Stimulated activated CD8-positive, alpha-beta memory T cell treated with anti-CD3 and anti-CD28 coated beads, Interleukin-12 subunit alpha, Interleukin-12 subunit beta, amount 100 ng/mL, for 24 hours (primary cell): ENCODE measurements around the gene TAS2R13.

Experiments
- DNase-seq: peaks from one replicate; pipeline ENCODE4 v3.0.0-alpha.2; 2020; ENCODE audit errors: extremely low read depth

TAS2R13 gene, protein sequence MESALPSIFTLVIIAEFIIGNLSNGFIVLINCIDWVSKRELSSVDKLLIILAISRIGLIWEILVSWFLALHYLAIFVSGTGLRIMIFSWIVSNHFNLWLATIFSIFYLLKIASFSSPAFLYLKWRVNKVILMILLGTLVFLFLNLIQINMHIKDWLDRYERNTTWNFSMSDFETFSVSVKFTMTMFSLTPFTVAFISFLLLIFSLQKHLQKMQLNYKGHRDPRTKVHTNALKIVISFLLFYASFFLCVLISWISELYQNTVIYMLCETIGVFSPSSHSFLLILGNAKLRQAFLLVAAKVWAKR

DNA sequence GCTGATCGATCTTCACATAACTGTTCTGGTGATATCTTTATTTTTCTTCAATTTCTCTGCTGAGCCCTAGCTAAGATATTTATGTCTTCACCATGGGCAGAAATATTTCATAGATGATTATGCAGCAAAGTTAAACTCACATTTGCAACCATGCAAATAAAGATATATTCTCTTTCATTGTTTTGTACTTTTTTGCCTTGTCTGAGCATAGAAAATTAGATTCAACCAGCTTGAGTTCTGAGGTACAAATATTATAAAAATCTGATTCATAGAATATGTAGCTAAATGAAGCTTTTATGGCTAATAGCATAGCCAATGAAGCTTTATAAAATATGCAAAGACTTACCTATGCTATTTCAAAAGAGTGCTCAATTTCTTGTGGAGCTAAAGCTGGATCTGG lies at the start of gene TAS2R13:
TAS2R13 (minus strand) TSS at position 101 of the 400 bp plus-strand sequence. CDS start 264 bp downstream, outside the sequence.
- DNase-seq: no peak

DNA sequence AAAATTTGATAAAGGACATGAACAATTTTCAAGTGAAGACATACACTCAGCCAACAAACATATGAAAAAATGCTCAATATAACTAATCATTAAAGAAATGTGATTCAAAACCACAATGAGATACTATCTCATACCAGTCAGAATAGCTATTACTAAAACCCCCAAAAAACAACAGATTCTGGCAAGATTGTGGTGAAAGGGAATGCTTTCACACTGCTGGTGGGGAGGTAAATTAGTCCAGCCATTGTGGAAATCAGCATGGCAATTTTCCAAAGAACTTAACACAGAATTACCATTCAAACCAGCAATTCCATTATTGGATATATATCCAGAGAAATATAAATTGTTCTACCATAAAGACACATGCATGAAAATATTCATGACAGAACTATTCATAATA lies 48.4 kb upstream of the TAS2R13 start:
- DNase-seq: no peak

DNA sequence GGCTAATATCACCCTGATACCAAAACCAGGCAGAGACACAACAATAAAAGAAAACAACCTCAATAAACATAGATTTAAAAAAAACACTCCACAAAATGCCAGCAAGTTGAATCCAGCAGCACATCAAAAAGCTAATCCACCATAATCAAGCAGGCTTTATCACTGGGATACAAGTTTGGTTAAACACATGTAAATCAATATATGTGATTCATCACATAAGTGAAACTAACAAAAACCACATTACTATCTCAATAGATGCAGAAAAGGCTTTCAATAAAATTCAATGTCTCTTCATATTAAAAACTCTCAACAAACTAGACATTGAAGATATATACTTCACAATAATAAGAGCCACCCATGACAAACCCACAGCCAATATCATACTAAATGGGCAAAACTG lies 46.7 kb upstream of the TAS2R13 start:
- no peak for DNase-seq

DNA sequence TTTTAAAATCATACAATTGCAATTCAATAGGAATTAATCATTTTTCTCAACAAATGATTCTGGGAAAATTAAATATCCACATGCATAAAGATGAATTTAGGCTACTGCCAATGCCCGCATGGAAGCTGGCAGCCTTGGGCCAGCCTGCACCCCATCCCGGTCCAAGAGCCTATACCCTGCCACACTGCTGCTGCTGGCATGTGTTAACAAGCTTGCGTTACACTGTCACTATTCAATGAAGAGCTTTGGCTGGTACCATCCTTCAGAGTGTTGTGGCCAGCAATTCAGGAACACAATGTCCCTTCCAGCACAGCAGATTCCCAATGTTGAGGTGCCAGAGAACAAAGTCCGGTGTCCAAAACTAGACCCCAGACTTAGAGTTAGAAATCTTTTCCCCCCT lies 43.3 kb upstream of the TAS2R13 start:
- no peak for DNase-seq

DNA sequence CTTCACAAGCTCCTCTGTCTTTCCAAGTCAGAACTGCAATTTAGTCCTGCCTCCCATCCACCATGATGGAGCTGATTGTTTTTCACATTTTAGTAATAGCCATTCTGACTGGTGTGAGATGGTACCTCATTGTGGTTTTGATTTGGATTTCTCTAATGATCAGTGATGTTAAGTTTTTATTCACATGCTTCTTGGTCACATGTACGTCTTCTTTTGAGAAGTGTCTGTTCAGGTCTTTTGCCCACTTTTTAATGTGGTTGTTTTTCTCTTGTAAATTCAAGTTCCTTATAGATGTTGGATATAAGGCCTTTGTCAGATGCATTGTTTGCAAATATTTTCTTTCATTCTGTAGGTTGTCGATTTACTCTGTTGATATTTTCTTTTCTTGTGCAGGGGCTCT lies 33.8 kb upstream of the TAS2R13 start:
- no peak for DNase-seq

DNA sequence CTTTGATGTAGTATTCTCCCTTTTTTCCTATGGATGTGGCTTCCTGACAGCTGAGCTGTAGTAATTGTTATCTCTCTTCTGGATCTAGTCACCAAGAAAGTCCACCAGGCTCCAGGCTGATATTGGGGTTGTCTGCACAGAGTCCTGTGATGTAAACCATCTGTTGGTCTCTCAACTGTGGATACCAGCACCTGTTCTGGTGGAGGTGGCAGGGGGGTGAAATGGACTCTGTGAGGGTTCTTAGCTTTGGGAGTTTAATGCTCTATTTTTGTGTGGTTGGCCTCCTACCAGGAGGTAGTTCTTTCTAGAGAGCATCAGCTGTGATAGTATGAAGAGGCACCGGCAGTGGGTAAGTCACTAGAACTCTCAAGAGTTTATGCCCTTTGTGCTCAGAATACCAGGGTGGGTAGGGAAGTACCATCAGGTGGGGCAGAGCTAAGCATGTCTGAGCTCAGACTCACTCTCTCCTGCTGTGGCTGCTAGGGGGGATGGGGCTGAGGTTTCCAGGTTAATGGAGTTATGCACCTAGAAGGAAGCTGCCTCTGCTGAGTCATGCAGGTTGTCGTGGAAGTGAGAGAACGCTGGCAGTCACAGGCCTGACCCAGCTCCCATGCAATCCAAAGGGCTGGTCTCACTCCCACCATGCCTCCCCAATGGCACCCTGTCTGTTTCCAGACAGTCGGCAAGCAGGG lies 32.7 kb upstream of the TAS2R13 start:
- no peak for DNase-seq

DNA sequence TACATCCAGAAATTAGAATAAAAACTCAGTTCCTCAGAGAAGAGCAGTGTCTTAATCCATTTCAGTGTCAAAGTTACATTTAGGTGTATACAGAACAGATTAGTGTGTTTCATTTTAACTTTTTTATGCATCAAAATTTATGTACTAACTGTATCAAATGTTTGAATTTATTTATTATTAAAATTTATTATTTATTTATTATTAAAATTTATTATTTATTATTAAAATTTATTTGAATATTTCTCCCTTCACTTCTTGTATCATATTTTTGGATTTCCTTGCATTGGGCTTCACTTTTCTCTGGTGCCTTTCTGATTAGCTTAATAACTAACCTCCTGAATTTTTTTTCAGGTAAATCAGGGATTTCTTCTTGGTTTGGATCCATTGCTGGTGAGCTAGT lies 32.0 kb upstream of the TAS2R13 start:
- no peak for DNase-seq

DNA sequence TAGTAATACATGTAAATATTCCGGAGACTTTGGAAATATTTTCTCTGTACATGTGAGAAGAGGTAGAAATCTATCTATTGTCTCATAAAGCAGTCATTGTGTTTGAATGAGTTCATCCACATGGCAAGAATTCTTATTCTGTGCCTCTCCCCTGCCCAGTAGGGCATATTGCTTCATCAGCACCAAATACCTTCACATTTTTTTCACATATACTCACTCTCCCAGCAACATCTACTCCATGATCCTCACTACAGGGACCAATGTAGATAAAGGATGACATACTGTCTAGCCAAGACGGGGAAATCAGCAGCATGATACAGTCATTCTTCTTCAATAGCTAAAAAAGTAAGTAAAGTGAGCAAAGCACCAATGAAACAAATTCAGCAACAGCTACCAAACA lies 31.0 kb upstream of the TAS2R13 start:
- no peak for DNase-seq

DNA sequence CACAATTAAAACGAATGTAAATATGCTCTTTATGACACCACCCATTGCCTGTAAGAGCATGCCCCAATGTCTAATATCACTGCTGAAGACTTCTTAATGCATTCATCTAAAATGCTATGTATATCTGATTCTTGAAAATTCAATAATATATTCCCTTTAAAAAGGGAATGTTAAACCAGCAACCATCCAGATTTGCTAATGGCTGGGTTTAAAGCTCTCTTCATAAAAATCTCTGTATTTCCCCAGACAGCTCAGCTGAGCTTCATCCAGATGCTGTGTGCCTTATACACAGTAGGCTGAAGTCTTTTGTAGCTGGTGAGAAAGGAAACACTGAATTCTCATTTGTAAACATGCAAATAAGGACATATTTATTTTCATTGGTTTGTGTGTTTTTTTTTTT lies 29.8 kb upstream of the TAS2R13 start, which contains the start of gene TAS2R14:
TAS2R14 (minus strand) TSS at position 101 of the 400 bp plus-strand sequence; CDS start at position 45, 56 bp downstream.
- DNase-seq: no peak

DNA sequence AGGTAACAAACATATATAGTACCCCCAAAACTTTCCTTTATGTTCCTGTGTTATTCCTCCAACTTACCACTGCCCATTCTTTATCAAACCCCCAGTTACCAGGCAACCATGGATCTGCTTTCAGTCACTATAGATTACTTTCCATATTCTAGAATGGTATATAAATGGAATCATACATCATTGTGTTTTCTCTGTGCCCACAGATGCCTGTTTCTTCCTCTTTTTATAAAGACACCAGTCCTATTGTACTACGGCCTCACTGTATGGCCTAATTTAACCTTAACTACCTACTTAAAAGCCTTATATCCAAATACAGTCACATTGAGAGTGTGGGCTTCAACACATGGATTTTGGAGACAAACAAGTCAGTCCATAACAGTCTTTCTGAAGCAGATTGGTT lies 27.1 kb upstream of the TAS2R13 start:
- no peak for DNase-seq

DNA sequence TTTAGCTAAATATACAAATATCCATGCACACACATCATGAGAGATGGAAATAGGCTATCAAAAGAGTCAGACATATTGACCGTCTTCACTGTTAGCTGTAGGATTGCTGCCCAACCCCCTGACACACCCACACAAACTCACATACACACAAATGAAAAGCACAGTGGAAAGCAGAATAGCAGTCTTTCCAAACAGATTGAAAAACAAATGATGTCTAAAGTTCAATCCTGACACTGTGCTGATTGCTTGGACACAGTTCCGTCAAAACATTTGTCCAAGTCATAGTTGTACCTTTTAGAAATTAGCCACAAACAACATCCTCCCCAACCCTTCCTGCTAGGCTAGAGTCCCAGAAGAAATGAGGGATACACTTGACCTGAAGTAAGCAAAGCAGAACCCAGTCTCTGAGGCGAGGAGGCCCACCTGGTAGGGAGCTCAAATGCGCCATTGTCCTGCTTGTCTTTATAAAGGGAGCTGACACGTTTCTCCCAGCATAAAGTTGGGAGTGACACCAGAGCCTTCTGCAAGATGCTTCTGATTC lies 19.5 kb upstream of the TAS2R13 start, which contains the start of gene PRH2:
PRH2 (plus strand) TSS at position 491 of the 541 bp plus-strand sequence; CDS start at position 529, 38 bp downstream.
- DNase-seq: no peak

DNA sequence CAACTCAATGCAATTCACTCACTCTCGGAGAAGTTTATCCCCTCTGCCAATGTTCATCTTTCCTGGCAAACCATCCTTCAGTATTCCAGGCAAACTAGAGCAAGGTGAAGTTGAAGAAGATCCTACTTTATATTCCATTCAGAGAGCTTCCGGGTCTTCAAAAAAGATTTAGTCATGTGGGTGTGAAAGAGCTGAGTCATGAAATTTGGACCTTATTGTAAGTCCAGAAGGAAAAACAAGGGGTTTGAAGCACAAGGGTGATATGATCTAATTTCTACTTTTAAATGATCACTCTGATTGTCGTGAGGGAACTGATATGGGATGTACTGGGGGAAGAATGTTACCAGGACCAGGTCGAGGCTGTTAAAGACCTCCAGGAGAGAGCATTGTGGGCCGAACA lies 16.9 kb upstream of the TAS2R13 start:
- no peak for DNase-seq

DNA sequence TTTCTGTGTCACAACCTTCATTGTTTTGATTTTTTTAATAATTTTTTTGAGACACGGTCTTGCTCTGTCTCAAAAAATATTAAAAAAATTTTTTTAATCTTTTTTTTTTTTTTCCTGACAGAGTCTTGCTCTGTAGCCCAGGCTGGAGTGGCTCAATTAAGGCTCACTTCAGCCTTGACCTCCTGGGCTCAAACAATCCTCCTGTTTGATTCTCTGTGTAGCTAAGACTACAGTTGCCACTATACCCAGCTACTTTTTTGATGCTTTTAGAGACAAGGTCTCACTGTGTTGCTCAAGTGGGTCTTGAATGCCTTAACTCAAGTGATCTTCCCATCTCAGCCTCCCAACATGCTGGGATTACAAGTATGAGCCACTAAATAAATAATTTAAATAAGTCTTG lies 10.4 kb upstream of the TAS2R13 start:
- no peak for DNase-seq

DNA sequence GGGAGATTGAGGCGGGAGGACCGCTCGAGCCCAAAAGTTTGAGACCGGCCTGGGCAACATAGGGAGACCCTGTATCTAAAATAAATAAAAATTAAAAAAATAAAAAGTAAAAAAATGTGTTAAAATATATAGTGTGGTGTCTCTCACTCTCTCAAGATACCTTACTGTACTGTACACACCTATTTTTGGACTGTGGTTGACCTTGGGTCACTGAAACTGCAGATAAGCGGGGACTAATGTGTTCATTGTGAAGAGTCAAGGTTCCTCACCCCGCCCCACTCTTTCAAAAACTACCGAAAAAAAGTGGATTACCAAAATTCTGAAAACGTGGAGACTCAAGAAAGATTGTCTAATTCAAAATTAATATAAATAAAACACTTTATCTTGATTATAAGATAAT lies 1.0 kb upstream of the TAS2R13 start:
- DNase-seq: no peak

DNA sequence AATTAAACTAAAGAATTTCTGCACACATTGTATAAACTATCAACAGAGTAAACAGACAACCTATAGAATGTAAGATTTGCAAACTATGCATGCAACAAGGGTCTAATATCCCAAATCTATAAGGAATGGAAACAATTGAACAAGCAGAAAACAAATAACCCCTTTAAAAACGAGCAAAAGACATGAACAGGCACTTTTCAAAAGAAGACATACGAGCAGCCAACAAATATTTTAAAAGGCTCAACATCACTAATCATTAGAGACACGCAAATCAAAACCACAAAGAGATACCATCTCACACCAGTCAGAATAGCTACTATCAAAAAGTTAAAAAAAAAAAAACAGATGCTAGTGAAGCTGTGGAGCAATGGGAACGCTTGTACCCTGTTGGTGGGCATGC lies 4.7 kb downstream of the TAS2R13 start:
- DNase-seq: no peak

DNA sequence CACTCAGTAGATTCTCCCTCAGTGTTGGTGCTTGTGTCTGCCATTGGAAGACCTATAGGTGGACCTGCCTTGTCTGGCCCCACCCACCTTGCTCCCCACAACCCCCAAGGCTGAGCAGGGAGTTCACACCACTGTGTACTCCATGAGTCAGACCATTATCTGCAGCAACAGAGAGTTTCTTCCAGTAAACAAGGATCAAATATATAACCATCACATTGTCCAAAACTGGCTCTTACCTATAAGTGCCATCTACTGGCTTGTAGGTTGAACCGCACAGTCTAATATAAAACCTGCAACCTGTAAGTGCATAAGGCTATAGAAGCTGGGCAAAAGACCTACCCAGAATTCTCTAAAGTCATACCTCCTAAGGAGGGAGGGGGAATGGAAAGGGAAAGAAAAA lies 7.9 kb downstream of the TAS2R13 start:
- DNase-seq: no peak

DNA sequence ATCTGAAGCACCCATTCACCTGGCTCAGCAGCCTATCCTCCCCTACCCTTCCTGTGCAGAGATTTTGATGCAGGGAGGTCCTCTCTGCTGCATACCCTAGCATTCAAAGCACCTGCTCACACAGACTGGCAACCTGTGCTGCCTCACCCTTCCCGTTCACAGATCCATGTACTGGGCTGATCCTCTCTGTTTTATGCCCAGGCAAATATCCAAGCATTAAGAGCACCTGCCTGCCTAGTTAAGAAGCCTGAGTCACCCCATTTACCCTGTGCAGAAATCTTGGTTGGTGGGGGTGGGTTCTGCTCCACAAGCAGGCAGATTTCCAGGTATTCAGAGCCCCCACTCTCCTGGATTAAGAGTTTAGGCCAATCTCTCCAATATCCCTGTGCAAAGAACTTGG lies 8.4 kb downstream of the TAS2R13 start:
- no peak for DNase-seq

DNA sequence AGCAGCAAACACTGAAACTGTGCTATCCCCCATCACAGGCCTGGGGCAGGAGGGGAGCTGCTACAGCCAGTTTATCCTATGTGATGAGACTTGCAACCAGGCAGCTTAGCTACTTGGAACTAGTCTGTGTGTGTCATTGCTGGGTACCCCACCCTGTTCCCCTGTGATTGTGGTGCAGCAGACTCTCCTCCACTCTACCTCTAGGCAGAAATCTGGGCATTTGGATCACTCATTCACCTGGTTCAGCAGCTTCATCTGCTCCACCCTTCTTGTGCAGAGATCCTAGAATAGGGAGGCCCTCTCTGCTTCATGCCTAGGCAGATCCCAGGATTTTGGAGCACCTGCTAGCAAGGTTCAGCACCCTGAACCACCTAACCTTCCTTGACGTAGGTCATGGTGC lies 8.8 kb downstream of the TAS2R13 start:
- no peak for DNase-seq

DNA sequence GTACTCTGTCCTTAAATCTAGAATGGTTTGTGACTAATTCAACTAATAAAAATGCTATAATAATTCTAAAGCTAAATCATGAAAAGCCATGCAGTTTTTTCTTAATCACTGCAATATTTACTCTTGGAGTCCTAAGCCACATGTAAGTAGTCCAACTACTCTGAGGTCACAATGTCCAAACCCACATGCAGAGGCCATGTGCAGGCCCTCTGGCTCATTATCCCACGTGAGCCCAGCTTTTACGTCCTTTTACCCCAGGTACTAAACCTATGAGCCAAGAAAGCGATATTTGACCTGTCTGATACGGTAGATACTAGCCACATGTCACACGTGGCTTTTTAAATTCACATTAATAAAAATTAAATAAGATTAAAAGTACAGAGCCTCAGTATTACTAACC lies 12.5 kb downstream of the TAS2R13 start:
- no peak for DNase-seq

DNA sequence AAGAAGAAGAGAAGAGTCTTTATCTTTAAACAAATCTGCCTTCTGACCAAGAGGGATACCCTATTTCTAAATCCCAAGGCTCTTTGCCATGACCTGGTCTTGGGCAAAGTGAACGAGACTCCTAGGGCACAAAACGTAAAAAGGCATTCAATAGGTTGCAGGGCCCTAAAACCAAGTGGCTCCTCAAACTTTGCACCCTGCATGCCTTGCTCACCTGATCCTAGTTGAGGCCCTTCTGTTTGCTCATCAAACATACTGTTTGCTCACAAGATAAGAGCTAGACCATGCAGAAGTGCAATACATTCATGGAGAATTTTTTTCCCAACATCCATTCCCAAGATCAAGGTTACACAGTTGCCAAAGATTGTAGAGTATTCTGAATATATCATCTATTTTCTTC lies 17.4 kb downstream of the TAS2R13 start:
- DNase-seq: no peak

DNA sequence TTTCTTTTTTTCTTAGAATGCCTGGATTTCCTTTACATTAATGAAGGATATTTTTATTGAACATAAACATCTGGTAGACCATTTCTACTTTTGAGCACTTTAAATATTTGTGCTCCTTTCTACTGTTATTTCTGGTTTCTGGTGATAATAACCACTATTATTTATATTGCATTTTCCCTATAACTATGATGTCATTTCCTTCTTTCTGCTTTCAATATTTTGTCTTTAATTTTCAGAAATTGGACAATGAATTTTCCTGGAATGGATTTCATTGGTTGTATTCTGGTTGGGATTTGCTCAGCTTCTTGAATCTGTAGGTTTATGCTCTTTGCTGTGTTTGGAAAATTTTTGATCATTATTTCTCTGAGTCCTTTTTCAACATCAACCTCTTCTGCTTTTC lies 20.1 kb downstream of the TAS2R13 start:
- DNase-seq: no peak

DNA sequence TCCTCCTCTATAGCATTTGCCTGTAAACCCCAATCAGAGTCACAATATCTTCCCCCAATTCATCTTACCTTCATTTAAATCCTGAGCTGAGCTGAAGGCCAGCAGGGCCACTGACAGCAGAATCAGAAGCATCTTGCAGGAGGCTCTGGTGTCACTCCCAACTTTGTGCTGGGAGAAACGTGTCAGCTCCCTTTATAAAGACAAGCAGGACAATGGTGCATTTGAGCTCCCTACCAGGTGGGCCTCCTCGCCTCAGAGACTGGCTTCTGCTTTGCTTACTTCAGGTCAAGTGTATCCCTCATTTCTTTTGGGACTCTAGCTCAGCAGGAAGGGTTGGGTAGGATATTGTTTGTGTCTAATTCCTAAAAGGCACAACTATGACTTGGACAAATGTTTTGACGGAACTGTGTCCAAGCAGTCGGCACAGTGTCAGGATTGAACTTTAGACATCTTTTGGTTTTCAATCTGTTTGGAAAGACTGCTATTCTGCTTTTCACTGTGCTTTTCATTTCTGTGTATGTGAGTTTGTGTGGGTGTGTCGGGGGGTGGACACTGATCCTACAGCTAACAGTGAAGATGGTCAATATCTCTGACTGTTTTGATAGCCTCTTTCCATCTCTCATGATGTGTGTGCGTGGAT lies 25.2 kb downstream of the TAS2R13 start, which contains the start of gene PRH1:
PRH1 (minus strand) TSS at position 170 of the 640 bp plus-strand sequence; CDS start at position 132, 38 bp downstream.
- no peak for DNase-seq
